Stimulated activated effector memory CD8-positive, alpha-beta T cell treated with anti-CD3 and anti-CD28 coated beads, Interleukin-12 subunit alpha, Interleukin-12 subunit beta, amount 100 ng/mL, for 72 hours (primary cell): ENCODE data around the gene ZNF407.

ENCODE experiments used
- ATAC-seq: fragments of 150-1000 bp; cut with Tn5 transposase; 2 replicates; pipeline ENCODE4 v1.10.0; 2021
- DNase-seq, 2 donors: peaks; one replicate each; pipeline ENCODE4 v3.0.0; 2021 to 2022; ENCODE audit warnings: low spot score in 2 of 2
- H3K27ac Mint-ChIP-seq: one replicate; pipeline ENCODE4 v1.8.0; 2022; ENCODE audit warnings: mild to moderate bottlenecking, mixed read lengths
- H3K36me3 Mint-ChIP-seq: one replicate; pipeline ENCODE4 v1.8.0; 2022; ENCODE audit warnings: mild to moderate bottlenecking, mixed read lengths
- H3K4me1 Mint-ChIP-seq: one replicate; pipeline ENCODE4 v1.8.0; 2022; ENCODE audit warnings: mixed read lengths
- H3K4me3 Mint-ChIP-seq: one replicate; pipeline ENCODE4 v1.8.0; 2022; ENCODE audit warnings: mild to moderate bottlenecking, mixed read lengths
- H3K9me3 Mint-ChIP-seq: one replicate; pipeline ENCODE4 v1.8.0; 2022; ENCODE audit warnings: mixed read lengths

Gene ZNF407

GRCh38 chr18:74785632-74786031 is 188.0 kb downstream of the ZNF407 start:
- DNase-seq = no peak
- no peak for ATAC-seq
- Mint-ChIP-seq H3K27ac (no peak overlapping the region), H3K4me3 (no peak overlapping the region), H3K36me3 (peaks cover 10% of the 10 kb centered on the region), H3K9me3 (no peaks in the 10 kb centered on the region), H3K4me1 (no peaks in the 10 kb centered on the region)

- no peak overlapping the region for H3K4me3 Mint-ChIP-seq
- H3K4me1 Mint-ChIP-seq = no peaks in the 10 kb centered on the region
- H3K9me3 Mint-ChIP-seq = no peaks in the 10 kb centered on the region
- ATAC-seq = no peak
- H3K36me3 Mint-ChIP-seq = no peaks in the 10 kb centered on the region
- no peak overlapping the region for H3K27ac Mint-ChIP-seq
- no peak for DNase-seq
These were observed 191.0 kb downstream of the ZNF407 start for GRCh38 chr18:74788657-74789056.

- Mint-ChIP-seq H3K9me3 (no peaks in the 10 kb centered on the region), H3K4me1 (no peaks in the 10 kb centered on the region), H3K4me3 (no peak overlapping the region), H3K36me3 (no peaks in the 10 kb centered on the region), H3K27ac (no peak overlapping the region)
- DNase-seq (no peak), ATAC-seq (no peak)
These were observed 191.4 kb downstream of the ZNF407 start for GRCh38 chr18:74789078-74789477.

- no peak for ATAC-seq
- Mint-ChIP-seq H3K27ac (no peak overlapping the region), H3K4me1 (no peaks in the 10 kb centered on the region)
These were observed 192.8 kb downstream of the ZNF407 start for GRCh38 chr18:74790451-74790850.

GRCh38 chr18:74791501-74792194 is 194.0 kb downstream of the ZNF407 start:
- no peaks in the 10 kb centered on the region for H3K36me3 Mint-ChIP-seq
- H3K4me1 Mint-ChIP-seq = peaks cover 1% of the 10 kb centered on the region
- no peaks in the 10 kb centered on the region for H3K9me3 Mint-ChIP-seq
- DNase-seq (no peak), ATAC-seq (no peak)
- no peak overlapping the region for H3K27ac Mint-ChIP-seq
- no peak overlapping the region for H3K4me3 Mint-ChIP-seq

More at GRCh38 chr18:74790451-74790850, 192.8 kb downstream of the ZNF407 start:
- Mint-ChIP-seq H3K36me3 (no peaks in the 10 kb centered on the region), H3K4me3 (no peak overlapping the region), H3K9me3 (no peaks in the 10 kb centered on the region)
- DNase-seq = no peak

GRCh38 chr18:74793746-74794145 is 196.1 kb downstream of the ZNF407 start:
- no peak overlapping the region for H3K4me3 Mint-ChIP-seq
- no peaks in the 10 kb centered on the region for H3K9me3 Mint-ChIP-seq
- no peak overlapping the region for H3K27ac Mint-ChIP-seq
- ATAC-seq (no peak), DNase-seq (no peak)
- H3K36me3 Mint-ChIP-seq = no peaks in the 10 kb centered on the region
- H3K4me1 Mint-ChIP-seq = peaks cover 16% of the 10 kb centered on the region

DNA sequence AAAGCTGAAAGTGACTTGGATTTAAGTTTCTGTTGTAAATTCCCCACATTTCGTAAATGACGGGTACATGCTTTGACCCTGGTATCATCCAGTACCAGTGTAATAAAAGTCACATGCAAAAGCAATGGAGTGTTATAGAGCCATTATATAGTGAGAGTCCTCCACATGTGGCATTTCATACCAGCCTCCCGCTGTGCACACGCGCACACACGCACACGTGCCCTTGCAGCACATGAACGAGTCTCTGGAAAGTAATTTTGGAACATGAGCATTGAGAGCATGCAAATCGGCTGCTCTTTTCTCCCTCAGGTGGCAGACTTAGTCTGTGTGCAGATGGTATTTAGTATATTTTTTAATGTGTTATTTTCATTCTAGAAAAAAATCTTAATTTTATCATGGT is 198.1 kb downstream of the ZNF407 start:
- Mint-ChIP-seq H3K4me3 (no peak overlapping the region), H3K4me1 (peaks cover 16% of the 10 kb centered on the region), H3K36me3 (no peaks in the 10 kb centered on the region), H3K9me3 (no peaks in the 10 kb centered on the region), H3K27ac (no peak overlapping the region)
- ATAC-seq (no peak), DNase-seq (no peak)

GRCh38 chr18:74796211-74796610 is 198.5 kb downstream of the ZNF407 start:
- Mint-ChIP-seq H3K27ac (no peak overlapping the region), H3K9me3 (no peaks in the 10 kb centered on the region), H3K36me3 (no peaks in the 10 kb centered on the region), H3K4me3 (no peak overlapping the region), H3K4me1 (peaks cover 16% of the 10 kb centered on the region)
- DNase-seq = no peak
- ATAC-seq = no peak

DNA sequence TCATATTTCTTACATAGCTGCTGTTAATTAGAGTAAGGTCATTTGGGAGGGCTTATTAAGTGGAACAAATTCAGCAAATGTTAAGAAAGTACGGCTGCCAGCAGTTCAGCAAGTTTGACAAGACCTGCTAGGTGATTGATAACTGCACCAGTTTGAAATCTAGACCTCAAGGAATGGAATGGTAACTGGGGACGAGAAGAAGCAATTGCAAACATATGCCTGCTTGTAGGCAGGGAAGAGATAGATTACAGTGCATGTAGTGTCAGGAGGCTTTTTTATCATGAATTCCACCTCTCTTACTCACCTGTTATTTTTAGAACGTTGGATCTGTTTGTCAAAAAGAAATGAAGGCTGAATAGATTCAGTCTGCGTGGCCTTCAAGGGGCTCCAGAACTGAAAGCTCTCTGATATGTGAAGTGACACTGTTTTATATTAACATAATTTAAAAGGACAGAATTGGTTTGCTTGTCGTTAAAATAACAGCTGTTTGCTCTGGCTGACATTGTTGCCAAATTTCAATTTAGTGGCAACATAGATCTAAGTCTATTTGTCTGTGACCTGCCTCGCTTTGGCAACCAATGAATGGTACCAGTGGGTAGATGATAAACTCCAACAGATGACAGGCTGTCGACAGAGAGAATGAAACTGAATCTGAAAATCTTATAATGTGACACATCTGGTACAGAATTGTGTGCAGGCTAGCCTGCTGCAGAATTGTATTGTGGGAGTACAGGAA is 199.3 kb downstream of the ZNF407 start:
- H3K27ac Mint-ChIP-seq = no peak overlapping the region

DNA sequence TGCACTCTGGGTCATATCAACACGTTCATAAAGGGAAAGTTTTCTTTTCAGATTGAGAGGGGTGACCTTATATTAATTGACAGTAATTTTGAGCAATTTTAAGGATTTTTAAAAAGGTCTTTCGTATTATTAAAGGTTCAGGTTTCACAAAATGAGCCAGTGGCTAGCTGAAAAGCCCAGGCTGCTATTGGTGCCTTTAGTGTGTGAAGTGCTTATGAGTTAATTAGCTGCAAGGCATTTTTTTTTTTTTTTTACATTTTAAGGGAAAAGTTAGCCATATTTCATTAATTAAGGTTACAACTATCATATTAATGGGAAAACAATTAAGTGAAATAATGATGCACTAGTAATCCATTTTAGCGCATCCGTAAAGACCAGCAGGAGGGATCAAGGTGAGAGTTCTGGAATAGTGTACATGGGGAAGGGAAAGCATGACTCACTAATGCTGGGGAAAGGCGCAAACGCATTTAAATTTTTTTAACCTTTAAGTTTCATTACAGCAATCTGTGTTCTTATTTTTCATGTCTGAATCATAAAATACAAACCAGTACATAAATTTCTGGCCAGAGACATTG is 200.0 kb downstream of the ZNF407 start:
- ATAC-seq (no peak), DNase-seq (no peak)
- peak overlapping the region; percentile 28 for H3K4me3 Mint-ChIP-seq
- no peaks in the 10 kb centered on the region for H3K36me3 Mint-ChIP-seq
- H3K9me3 Mint-ChIP-seq = no peaks in the 10 kb centered on the region
- H3K4me1 Mint-ChIP-seq = peaks cover 16% of the 10 kb centered on the region
- no peak overlapping the region for H3K27ac Mint-ChIP-seq

More for the DNA sequence above, 199.3 kb downstream of the ZNF407 start:
- DNase-seq (no peak), ATAC-seq (peak; percentile 100)
- peak overlapping the region; percentile 28 for H3K4me3 Mint-ChIP-seq
- H3K9me3 Mint-ChIP-seq = no peaks in the 10 kb centered on the region
- peaks cover 16% of the 10 kb centered on the region for H3K4me1 Mint-ChIP-seq
- no peaks in the 10 kb centered on the region for H3K36me3 Mint-ChIP-seq

GRCh38 chr18:74799542-74799941 is 201.9 kb downstream of the ZNF407 start:
- no peaks in the 10 kb centered on the region for H3K36me3 Mint-ChIP-seq
- no peak overlapping the region for H3K4me3 Mint-ChIP-seq
- ATAC-seq (no peak), DNase-seq (no peak)
- H3K4me1 Mint-ChIP-seq = peaks cover 16% of the 10 kb centered on the region
- H3K9me3 Mint-ChIP-seq = no peaks in the 10 kb centered on the region
- no peak overlapping the region for H3K27ac Mint-ChIP-seq

- no peaks in the 10 kb centered on the region for H3K36me3 Mint-ChIP-seq
- H3K4me3 Mint-ChIP-seq = no peak overlapping the region
- DNase-seq (no peak), ATAC-seq (no peak)
- H3K9me3 Mint-ChIP-seq = no peaks in the 10 kb centered on the region
- H3K4me1 Mint-ChIP-seq = peaks cover 16% of the 10 kb centered on the region
- no peak overlapping the region for H3K27ac Mint-ChIP-seq
These were observed 202.4 kb downstream of the ZNF407 start for GRCh38 chr18:74800098-74800497.

GRCh38 chr18:74803117-74803516 is 205.4 kb downstream of the ZNF407 start:
- Mint-ChIP-seq H3K4me3 (no peak overlapping the region), H3K27ac (no peak overlapping the region), H3K9me3 (no peaks in the 10 kb centered on the region), H3K4me1 (peaks cover 8% of the 10 kb centered on the region), H3K36me3 (no peaks in the 10 kb centered on the region)
- DNase-seq (no peak), ATAC-seq (no peak)

DNA sequence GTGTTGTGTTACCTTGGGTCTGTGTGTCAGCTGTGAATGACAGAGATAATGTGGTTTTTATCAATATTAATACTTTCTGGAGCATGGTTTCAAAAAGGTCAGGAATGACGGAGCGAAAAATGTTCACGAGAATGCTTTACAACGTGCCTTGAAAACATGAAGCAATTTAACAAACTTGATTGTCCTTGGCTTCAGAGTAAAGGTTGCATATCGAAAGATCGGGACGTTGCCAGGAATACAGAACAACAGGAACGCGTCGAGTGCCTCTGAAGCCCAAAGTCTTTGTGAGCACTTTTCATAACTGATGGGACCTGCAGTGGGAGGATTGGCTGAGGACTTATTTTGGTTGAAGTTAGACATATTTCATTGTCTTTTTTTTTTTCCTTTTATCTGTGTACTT is 206.1 kb downstream of the ZNF407 start:
- ATAC-seq (no peak), DNase-seq (no peak)
- Mint-ChIP-seq H3K4me1 (peaks cover 8% of the 10 kb centered on the region), H3K4me3 (no peak overlapping the region), H3K27ac (no peak overlapping the region), H3K9me3 (no peaks in the 10 kb centered on the region), H3K36me3 (no peaks in the 10 kb centered on the region)

DNA sequence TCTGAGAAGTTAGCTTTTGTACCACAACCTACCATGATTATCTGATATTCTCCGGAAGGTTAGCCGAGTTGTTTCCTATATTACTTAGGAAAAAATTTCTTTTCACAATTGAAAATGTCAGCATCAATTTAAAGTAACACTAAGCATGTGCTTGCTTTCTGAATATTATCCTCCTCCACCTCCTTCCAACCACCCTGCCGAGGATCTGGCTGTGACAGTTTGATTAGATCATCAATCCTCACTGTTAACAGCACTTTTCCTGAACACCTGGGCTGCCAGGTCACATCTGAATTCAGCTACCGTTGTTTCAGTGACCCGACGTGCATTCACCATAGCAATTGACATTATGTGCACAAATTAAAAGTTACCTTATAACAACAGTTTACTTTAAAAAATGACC is 207.0 kb downstream of the ZNF407 start:
- H3K27ac Mint-ChIP-seq = no peak overlapping the region
- no peak for ATAC-seq
- DNase-seq = no peak
- no peaks in the 10 kb centered on the region for H3K9me3 Mint-ChIP-seq
- H3K4me3 Mint-ChIP-seq = no peak overlapping the region
- no peaks in the 10 kb centered on the region for H3K36me3 Mint-ChIP-seq
- H3K4me1 Mint-ChIP-seq = peaks cover 8% of the 10 kb centered on the region

GRCh38 chr18:74806073-74806472 is 208.4 kb downstream of the ZNF407 start:
- Mint-ChIP-seq H3K36me3 (no peaks in the 10 kb centered on the region), H3K27ac (peak overlapping the region; percentile 66)
- no peak for ATAC-seq

More at GRCh38 chr18:74806073-74806472, 208.4 kb downstream of the ZNF407 start:
- H3K4me1 Mint-ChIP-seq = peaks cover 8% of the 10 kb centered on the region
- H3K9me3 Mint-ChIP-seq = no peaks in the 10 kb centered on the region
- no peak overlapping the region for H3K4me3 Mint-ChIP-seq
- no peak for DNase-seq
